Stomach smooth muscle (tissue), 2 donors: ENCODE results near the gene CTBP2.

Source experiments
- H3K27ac ChIP-seq: one replicate; pipeline ENCODE4 v1.7.0; 2013; ENCODE audit warnings: mild to moderate bottlenecking, low read length, inconsistent platforms
- H3K27me3 ChIP-seq, 2 donors: one replicate each; pipeline ENCODE4 v1.7.0; 2013; ENCODE audit warnings: low read length in 2 of 2; ENCODE audit not compliant: insufficient read depth in 2 of 2, control insufficient read depth in 1 of 2
- H3K36me3 ChIP-seq, 2 donors: one replicate each; pipeline ENCODE4 v1.7.0; 2013; ENCODE audit warnings: low read length in 2 of 2; ENCODE audit not compliant: control insufficient read depth in 2 of 2, insufficient read depth in 2 of 2
- H3K4me1 ChIP-seq: one replicate; pipeline ENCODE4 v1.7.0; 2013; ENCODE audit warnings: low read length; ENCODE audit not compliant: control insufficient read depth, insufficient read depth
- H3K4me3 ChIP-seq, 2 donors: one replicate each; pipeline ENCODE4 v1.7.0; 2013; ENCODE audit warnings: low read length in 2 of 2
- H3K9ac ChIP-seq, 2 donors: one replicate each; pipeline ENCODE4 v1.7.0; 2013; ENCODE audit warnings: low read length in 2 of 2, mild to moderate bottlenecking in 1 of 2
- H3K9me3 ChIP-seq, 2 donors: one replicate each; pipeline ENCODE4 v1.7.0; 2013; ENCODE audit warnings: low read length in 2 of 2; ENCODE audit not compliant: control insufficient read depth in 2 of 2
- donor health status: healthy.
- donor health status: Pancreatic carcinoma.

Gene CTBP2

DNA sequence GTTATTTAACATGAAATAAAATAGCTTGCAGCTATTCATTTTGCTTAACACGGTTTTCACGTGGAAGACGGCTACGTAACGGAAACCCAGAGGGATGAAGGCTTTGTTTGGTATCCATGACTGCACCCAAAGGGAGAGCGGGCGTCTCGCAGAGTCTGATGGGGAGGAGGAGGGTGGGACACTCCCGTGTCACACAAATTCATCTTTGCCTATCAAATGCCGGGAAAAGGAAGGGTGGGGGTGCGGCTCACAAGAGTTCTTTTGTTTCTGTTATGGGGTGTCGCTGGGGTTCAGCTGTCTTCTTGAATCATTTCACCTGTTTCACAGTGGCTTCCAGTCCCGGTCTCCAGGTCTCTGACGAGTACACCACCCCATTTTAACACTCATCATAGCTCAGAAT is 110.0 kb downstream of the CTBP2 start:
- H3K9me3 ChIP-seq: no peaks in the 10 kb centered on the region
- peaks cover 54% of the 10 kb centered on the region for H3K4me1 ChIP-seq
- H3K27me3 ChIP-seq: no peaks in the 10 kb centered on the region
- no peak overlapping the region for H3K9ac ChIP-seq
- H3K27ac ChIP-seq: no peak overlapping the region
- H3K36me3 ChIP-seq: no peaks in the 10 kb centered on the region
- H3K4me3 ChIP-seq: no peak overlapping the region

DNA sequence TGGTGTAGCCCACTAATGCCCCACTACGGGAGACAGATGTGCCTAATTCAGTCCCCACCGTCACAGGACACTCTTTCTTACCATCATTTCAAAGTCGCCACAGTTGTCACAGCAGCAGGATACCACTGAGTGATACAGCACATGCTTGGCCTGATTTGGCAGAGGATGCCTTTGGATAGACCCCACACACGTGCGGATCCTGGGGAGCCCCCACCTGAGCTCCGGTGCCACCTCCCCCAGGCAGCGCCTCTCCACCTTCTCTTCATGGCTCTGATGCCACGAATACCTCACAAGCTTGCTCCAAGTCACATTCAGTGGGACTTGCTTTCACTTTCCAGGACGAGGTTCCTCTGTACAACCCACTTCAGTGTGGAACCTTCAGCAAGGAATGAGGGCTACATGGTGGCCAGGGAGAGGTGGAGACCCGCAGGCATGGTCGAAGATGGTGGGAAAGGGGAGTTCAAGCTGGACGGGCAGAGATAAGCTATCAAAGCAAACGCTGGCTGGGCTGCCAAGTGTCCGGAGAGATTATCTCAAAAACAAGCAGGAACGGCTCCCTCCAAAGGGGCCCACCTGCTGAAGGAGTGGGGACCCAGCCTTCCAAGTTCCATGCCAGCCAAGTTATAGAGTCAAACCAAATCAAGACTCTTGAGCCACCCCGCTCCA is 111.0 kb downstream of the CTBP2 start:
- Histone ChIP-seq H3K9ac (peak overlapping the region in 1 of 2 donors; percentile 47), H3K4me1 (peaks cover 55% of the 10 kb centered on the region), H3K9me3 (no peaks in the 10 kb centered on the region), H3K27me3 (no peaks in the 10 kb centered on the region), H3K36me3 (no peaks in the 10 kb centered on the region), H3K4me3 (peak overlapping the region in 1 of 2 donors; percentile 22), H3K27ac (peak overlapping the region; percentile 75)

DNA sequence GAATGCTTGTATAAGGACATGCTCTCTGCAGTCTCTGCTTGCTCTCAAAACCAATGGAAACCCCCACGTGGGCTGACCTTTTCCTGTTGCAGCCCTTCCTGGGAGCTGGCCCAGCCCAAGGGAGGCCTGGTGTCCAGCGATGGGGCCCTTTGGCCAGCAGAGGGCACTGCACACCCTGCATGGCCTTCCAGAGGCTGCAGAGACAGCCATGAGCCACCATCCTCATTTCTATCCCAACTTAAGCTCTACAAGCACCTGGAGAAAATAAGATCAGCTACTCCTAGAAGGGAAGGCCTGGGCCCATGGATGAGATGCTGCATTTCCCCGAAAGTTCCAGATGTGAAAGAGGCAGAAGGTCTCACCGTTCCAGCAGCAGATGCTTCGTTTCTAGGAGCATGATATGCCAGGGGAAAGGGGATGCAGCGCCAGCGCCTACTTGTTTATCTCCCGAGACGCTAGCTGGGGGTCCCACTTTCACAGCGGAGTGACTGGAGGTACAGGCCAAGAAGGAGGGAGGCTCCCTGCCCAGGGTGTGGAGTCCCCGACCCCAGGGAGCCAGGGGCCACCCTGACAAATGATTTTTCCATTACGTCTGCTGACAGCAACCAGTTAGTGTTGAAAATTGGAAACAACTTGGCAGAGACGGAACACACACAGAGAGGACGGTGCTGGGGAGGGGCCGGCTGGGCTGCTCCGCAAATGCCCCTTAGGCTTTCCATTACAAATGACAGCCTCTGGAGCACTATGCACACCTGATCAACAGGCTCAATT is 112.1 kb downstream of the CTBP2 start:
- no peaks in the 10 kb centered on the region for H3K27me3 ChIP-seq
- peak overlapping the region in 1 of 2 donors; percentile 10 for H3K9ac ChIP-seq
- no peaks in the 10 kb centered on the region for H3K9me3 ChIP-seq
- no peaks in the 10 kb centered on the region for H3K36me3 ChIP-seq
- peak overlapping the region; percentile 75 for H3K27ac ChIP-seq
- peak overlapping the region in 1 of 2 donors; percentile 49 for H3K4me3 ChIP-seq
- peaks cover 56% of the 10 kb centered on the region for H3K4me1 ChIP-seq

DNA sequence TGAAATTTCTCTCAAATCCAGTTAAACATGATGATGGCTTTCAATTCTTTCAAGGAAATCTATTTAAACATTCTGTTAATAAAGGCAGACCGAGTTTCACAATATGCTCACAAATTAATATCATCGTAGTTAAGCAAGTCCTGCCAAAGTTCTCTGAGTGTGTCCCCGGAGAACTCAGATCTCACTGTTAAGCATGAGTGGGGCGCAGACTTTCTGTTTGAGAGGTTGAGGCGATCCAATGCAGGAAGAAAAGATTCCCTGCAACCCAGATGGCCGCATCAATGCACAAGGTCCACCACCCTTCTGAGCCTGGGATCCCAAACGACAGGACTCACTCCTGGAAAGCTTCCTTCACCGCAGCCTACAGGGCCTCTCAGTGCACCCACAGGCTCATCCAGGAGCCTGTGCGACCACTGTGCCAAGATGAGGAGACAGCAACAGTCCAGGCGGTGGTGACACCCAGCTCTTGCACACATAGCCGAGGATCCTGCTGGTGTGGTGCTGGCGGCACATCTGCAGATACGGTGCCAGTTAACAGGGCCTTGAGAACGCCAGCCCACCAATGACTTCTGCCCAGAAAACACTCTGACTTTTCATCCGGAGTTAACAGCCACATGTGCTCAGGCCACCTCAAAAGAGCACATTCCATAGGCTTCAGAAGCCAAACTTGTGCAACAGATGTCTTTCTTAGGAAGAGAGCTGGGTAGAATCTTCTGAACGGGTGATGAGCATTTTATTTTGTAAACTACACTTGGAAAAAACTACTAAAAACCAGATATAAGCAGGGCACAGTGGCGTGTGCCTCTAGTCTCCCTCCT is 116.3 kb downstream of the CTBP2 start:
- peak overlapping the region in 1 of 2 donors; percentile 15 for H3K4me3 ChIP-seq
- no peak overlapping the region for H3K9ac ChIP-seq
- H3K27me3 ChIP-seq: no peaks in the 10 kb centered on the region
- no peaks in the 10 kb centered on the region for H3K36me3 ChIP-seq
- H3K4me1 ChIP-seq: peaks cover 64% of the 10 kb centered on the region
- no peak overlapping the region for H3K27ac ChIP-seq
- no peaks in the 10 kb centered on the region for H3K9me3 ChIP-seq

DNA sequence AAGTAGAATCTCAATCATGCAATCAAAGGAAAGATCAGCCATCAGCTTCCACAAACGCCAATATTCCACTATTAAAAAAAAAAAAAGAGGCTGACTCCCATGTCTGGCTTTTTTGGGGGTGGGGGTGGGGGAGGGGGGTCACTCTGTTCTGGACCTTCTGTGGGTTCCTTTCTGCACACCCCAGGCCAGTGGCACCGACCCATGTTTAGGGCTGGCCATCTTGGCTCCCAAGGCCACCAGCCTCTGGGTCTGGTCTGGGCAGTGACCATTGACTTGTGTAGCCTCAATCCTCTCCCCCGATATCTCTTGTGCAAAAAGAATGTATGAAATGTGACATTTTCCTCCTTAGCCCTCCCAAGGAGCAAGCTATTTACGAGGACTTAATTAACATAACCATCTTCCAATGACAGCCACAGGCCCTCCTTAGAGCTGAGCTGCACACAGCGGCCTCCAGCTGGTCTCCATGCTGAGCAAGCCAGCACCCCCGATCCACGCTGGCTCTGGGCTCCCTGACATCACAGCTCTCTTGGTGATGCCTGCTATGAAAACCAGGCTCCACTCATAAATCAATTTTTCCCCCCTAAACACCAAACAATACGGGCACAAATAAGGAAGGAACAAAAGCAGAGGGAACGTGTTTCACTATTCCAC is 118.4 kb downstream of the CTBP2 start:
- no peaks in the 10 kb centered on the region for H3K27me3 ChIP-seq
- peaks cover 63% of the 10 kb centered on the region for H3K4me1 ChIP-seq
- H3K27ac ChIP-seq: no peak overlapping the region
- no peaks in the 10 kb centered on the region for H3K9me3 ChIP-seq
- H3K9ac ChIP-seq: no peak overlapping the region
- H3K36me3 ChIP-seq: peaks cover 0 to 4% of the 10 kb centered on the region in 2 donors
- no peak overlapping the region for H3K4me3 ChIP-seq

DNA sequence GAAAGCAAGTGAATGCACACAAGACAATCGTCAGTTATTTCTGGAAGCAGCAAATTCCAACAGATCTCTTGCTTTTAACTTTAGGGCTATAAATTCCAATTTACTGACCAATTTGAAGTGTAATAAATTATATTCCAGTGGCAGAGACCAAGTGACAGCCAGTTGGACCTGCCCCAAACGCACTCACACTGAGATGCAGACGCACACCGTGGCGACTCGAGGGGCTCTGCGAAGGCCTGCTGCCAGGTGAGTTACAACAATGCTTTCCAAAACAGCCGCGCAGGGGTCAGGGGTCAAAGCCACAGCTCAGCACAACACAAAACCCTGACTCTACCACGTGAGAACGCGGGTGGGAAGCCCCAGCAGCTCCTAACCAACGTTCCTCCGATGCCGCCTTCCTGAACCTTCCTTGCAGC is 121.0 kb downstream of the CTBP2 start:
- Histone ChIP-seq H3K9ac (no peak overlapping the region), H3K4me3 (no peak overlapping the region), H3K27ac (no peak overlapping the region), H3K36me3 (peaks cover 4 to 6% of the 10 kb centered on the region in 2 donors), H3K9me3 (no peaks in the 10 kb centered on the region), H3K4me1 (peaks cover 70% of the 10 kb centered on the region), H3K27me3 (no peaks in the 10 kb centered on the region)

DNA sequence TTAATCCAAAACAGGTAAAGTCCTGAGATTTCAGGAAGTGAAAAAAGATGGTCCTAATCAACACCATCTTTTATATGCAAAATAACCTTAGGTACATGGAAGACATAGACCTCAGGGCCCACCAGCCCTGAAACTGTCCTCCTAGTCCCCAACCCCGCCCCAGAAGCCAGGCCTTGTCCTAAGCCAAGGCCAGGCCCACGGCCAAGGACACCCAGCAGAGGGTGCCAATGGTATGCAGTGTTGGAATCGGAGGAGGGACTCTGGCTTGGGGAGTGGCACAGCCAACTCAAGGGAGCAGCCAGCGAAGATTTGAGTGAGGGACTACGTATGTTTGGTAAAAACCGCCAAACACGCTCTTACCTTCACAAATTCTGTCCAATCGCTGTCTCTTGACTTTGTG is 121.7 kb downstream of the CTBP2 start:
- H3K27ac ChIP-seq: no peak overlapping the region
- no peaks in the 10 kb centered on the region for H3K9me3 ChIP-seq
- peaks cover 70% of the 10 kb centered on the region for H3K4me1 ChIP-seq
- H3K9ac ChIP-seq: no peak overlapping the region
- peaks cover 4 to 6% of the 10 kb centered on the region in 2 donors for H3K36me3 ChIP-seq
- H3K4me3 ChIP-seq: no peak overlapping the region
- no peaks in the 10 kb centered on the region for H3K27me3 ChIP-seq

DNA sequence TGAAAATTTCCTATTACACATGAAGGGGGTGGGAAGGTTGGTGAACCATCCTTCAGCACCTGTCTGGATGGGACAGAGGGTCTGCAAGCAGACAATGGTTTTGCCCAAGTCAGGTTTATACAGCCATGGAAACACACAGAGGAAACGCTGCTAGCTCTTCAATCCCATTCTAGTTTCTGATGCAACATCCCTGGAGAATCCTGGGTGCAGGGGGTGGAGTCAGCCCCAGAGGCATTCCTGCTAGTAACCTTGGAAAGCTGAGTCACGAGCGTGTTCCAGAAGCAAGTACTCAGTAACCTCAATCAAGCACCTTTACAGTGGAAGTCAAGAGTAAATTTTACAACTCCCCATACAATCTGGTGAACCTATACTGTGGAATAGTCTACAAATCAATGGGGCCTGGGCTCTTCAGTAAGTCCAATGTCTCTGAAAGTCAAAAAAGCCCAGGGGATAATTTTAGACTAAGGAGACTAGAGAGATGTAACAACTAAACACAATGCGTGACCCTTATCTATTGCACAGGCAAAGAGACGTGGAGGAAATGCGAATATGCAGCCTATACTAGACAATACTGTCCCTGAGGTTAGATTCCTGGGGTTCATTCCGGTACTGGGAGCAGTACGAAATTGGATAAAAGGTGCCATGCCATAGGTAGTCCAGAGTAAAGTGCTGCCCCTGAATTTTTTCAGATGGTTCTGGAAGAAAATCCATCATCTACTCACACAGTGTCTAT is 123.1 kb downstream of the CTBP2 start:
- Histone ChIP-seq H3K27me3 (no peaks in the 10 kb centered on the region), H3K9me3 (no peaks in the 10 kb centered on the region), H3K4me1 (peaks cover 63% of the 10 kb centered on the region), H3K9ac (no peak overlapping the region), H3K36me3 (peaks cover 4 to 6% of the 10 kb centered on the region in 2 donors), H3K4me3 (no peak overlapping the region), H3K27ac (no peak overlapping the region)

DNA sequence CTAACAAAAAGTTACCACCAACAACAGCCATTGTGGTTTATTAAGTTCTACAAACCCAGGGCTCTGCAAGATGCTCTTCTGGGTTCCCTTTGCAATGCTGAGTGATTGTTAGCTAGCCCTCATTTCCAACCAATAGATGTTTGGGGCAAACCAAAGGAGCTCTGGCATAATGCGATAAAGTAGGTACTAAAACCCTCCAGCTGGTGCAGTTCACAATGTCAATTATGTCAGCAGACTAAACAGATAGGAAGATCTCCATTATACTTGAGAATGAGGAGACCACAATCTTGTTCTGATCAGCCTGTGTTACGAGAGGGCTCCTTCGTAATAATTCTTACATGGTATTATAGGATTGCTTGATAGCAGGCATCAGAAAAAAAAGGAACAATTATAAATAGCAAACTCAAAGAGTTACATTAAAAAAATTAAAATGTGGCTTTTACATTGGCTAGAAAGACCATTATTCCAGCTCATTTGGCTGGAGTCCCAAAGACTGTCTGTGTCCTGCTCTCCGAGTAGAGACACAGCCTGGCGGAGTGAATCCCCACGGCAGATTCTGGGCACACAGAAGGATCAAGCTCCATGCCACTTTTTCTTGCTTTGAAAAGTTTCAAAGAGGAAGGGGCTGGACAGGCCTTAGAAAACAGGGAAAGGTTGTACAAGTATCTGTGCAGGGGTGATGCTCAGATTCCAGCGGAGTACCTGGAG is 124.6 kb downstream of the CTBP2 start:
- Histone ChIP-seq H3K36me3 (peaks cover 4 to 7% of the 10 kb centered on the region in 2 donors), H3K9ac (no peak overlapping the region), H3K27ac (no peak overlapping the region)

More for the DNA sequence above, 124.6 kb downstream of the CTBP2 start:
- Histone ChIP-seq H3K4me3 (peak overlapping the region in 1 of 2 donors; percentile 22), H3K9me3 (no peaks in the 10 kb centered on the region), H3K4me1 (peaks cover 61% of the 10 kb centered on the region), H3K27me3 (no peaks in the 10 kb centered on the region)
